GF-D8 (cell line): ENCODE data around the gene GPT2.

Experiments used
- DNase-seq: peaks from one replicate; lab custom pipeline; 2025; lab: John Stamatoyannopoulos, UW

The GPT2 gene, protein sequence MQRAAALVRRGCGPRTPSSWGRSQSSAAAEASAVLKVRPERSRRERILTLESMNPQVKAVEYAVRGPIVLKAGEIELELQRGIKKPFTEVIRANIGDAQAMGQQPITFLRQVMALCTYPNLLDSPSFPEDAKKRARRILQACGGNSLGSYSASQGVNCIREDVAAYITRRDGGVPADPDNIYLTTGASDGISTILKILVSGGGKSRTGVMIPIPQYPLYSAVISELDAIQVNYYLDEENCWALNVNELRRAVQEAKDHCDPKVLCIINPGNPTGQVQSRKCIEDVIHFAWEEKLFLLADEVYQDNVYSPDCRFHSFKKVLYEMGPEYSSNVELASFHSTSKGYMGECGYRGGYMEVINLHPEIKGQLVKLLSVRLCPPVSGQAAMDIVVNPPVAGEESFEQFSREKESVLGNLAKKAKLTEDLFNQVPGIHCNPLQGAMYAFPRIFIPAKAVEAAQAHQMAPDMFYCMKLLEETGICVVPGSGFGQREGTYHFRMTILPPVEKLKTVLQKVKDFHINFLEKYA

DNA sequence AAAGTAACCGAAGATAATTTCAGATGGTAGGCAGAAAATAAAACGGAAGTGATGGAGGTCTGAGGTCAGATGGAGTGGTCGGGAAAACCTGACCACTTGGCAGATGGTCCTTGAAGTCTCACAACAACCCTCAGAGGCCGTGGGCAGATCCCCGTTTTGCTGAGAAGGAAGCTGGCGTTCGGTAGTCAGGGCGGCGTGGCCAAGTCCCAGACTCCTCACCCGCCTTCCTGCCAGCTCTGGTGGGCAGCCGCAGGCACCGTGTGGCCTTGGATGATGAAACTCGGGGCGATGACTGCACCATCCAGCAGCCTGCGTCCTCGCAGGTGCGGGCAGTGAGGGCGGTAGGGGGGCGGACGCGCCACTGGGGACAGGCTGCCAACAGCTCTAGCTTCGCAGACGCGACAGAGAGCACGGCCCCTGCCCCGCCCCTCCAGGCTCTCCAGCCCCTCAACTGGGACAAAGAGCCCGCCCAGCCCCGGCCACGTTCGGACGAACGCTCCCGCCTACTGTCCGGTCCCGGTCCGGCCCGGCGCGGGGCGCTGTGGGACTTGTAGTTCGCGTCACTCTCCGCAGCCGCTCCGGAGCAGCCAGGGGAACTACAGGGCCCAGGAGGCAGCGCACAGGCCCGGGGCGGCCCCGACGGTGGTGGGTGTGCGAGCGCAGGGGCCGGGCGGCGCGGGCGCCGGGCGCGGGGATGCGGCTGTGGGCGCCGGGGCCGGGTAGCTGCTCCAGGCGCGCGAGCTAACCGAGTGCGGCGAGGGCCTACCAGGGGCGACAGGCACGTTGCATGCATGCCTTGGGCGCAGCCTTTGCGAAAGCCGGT lies at the start of gene GPT2:
Gene GPT2, plus strand, starts transcription at position 673 of the 823 bp plus-strand sequence. CDS start 354 bp downstream, outside the sequence.
- DNase-seq = peak; percentile 96

DNA sequence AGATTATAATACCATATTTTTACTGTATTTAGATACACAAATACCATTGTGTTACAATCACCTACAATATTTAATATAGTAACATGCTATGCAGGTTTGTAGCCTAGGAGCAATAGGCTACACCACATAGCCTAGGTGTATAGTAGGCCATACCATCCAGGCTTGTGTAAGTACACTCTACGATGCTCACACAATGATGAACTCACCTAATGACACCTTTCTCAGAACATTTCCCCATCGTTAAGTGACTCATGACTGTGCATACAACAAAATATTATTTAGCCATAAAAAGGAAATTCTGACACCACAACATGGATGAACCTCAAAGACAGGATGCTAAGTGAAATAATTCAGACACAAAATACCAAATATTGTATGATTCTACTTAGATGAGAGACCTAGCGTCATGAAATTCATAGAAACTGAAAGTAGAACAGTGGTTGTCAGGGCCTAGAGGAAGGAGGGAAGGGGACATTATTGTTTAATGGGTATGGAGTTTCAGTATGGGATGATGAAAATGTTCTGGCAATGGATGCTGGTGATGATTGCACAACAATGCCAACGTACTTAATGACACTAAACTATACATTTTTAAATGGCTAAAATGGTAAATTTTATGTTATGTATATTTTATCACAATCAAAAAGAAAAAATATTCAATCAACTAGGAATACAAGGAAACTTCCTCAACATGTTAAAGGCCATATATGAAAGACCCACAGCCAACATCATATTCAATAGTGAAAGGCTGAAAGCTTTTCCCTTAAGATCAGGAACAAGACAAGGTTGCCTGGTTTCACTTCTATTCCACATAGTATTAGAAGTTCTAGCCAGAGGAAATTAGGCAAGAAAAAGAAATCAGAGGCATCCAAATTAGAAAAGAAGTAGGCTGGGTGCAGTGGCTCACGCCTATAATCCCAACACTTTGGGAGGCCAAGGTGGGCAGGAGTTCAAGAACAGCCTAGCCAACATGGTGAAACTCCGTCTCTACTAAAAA lies 47.3 kb upstream of the GPT2 start:
- no peak for DNase-seq

DNA sequence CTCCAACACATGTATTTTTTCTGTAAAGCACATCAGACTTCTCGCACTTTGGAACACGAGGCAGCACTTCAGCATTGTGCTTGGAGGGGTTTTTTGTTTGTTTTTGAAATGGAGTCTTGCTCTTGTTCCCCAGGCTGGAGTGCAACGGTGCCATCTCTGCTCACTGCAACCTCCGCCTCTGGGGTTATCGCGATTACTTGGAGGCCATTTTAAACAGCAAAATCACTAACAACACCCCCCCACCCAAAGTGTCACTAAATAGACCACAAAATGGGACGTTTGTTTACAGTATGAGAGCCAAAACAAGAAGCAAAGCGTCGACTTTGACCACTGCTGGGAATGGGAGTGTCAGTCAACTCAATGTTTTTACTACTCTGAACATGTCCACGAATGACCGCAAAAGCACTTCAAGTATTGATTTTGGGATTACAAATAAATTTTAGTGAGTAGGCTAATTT lies 44.1 kb upstream of the GPT2 start:
- no peak for DNase-seq

DNA sequence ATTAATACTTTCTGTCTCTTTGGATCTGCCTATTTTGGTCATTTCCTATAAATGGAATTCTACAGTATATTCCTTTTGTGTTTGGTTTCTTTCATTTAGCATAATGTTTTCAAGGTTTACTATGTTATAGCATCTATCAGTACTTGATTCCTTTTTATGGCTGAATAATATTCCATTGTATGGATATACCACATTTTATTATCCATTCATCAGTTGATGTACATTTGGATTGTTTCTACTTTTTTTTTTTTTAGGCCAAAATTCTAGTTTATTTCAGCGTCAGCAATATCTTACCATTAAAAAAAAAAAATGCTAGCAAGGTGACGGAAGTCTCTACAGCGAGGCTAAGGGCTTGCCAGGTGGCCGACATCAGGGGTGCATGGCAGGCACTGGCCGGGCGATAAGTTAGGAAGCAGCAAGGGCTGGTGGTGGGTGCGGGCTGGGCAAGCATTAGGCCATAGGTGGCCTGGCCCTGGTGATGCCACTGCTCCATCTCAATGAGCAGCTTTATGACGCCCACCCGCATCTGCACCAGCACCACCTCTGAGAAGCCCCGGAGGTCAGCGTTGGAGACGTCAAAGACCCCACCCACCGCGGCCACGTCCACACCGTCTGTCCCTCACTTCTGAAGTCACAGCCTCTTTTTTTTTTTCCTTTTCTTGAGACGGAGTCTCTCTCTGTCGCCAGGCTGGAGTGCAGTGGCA lies 41.8 kb upstream of the GPT2 start:
- no peak for DNase-seq

DNA sequence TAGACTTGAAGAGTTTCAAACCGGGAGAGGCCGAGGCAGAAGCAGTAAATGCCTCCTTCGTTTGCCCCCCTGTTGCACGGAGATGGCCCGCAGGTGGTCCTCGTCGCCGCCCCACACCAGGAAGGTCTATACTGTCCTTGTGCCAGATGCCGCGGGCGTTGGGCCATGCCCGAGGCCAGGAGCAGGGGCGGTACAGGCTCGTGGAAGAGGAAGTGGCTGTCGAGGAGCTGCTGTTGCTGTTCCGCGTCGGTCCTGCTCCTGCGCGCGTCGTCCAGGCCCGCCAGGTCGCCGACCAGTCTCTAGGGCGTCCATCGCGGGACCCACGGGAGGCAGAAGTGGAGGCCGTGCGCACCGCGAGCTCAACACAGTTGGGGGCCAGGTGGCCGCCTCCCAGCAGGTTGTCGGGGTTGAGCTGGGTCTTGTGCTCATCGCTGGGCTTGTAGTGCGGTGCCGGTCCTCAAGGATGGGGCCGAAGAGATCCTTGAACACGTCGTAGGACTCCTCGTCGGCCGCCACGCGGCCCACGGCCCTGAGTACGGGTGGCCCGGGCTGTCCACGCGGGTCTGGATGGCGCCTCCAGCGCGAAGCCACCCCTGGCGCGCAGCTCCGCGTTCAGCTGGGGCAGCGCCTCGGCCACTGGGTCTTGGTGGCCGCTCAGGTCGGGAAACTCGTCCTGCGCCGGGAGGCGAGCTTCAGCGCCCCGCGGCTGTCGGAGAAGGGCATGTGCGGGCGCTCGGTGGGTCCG lies 40.1 kb upstream of the GPT2 start:
- DNase-seq = no peak

DNA sequence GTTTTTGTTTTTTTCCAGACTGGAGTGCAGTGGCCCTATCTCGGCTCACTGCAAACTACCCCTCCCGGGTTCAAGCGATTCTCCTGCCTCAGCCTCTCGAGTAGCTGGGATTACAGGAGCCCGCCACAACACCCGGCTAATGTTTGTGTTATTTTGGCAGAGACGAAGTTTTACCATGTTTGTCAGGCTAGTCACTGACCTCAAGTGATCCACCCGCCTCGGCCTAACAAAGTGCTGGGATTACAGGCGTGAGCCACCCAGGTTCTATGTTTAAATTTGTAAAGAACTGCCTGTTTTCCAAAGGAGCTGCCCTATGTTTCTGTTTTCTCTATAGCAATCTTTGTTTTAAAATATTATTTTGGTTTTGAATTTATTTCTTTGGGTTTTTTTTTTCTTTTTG lies 39.4 kb upstream of the GPT2 start:
- DNase-seq = no peak

DNA sequence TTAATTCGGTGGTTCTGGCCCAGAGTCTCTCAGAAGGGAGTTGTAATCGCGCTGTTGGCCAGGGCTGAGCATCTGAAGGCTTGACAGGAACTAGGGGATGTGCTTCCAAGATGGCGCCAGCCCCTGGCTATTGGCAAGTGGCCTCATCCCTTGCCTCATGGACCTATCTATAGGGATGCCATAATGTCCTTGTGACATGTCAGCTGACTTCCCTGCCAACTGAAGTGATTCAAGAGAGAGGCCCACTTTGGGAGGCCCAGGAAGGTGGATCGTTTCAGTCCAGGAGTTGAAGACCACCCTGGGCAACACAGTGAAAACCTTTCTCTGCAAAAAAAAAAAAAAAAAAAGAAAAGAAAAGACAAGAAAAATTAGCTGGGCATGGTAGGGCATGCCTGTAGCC lies 38.2 kb upstream of the GPT2 start:
- no peak for DNase-seq

DNA sequence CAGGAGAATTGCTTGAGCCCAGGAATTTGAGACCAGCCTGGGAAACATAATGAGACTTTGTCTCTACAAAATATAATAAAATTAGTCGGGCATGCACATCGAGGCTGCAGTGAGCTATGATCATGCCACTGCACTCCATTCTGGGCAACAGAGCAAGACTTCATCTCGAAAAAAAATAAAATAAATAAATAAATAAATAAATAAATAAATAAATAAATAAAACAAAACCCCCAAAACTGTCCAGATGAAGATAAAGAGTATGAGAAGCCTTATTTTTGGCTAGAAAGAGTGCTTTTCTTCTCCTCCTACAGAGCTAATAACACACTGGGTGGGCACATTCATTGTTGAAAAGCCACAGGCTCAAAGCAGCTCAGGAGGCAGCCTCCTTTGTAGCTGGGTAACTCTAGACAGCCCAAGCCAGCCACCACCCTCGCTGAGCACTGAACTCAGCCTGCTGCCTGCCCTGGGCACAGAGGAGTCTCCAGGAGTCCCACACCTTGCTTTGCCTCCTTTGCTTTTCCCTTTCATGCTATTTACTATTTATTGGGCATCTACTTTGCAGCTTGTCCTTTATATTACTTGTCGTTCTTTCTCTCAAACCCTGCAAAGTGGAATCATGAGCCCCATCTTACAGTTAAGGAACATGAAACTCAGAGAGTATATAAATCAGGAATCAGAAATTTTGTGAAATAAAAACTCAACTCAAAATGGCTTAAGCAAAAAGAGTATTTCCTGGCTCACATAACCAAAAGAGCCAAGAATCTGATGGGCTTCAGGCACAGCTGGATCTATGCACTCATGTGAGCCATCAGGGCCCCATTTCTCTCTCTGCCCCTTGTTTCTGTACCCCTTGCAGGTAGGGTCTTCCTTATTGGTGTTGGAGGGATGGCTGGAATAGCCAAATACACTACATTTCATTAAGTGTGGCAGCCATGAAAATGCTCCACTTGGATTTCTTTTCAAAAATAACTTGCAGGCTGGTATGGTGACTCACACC lies 35.1 kb upstream of the GPT2 start:
- DNase-seq = no peak

DNA sequence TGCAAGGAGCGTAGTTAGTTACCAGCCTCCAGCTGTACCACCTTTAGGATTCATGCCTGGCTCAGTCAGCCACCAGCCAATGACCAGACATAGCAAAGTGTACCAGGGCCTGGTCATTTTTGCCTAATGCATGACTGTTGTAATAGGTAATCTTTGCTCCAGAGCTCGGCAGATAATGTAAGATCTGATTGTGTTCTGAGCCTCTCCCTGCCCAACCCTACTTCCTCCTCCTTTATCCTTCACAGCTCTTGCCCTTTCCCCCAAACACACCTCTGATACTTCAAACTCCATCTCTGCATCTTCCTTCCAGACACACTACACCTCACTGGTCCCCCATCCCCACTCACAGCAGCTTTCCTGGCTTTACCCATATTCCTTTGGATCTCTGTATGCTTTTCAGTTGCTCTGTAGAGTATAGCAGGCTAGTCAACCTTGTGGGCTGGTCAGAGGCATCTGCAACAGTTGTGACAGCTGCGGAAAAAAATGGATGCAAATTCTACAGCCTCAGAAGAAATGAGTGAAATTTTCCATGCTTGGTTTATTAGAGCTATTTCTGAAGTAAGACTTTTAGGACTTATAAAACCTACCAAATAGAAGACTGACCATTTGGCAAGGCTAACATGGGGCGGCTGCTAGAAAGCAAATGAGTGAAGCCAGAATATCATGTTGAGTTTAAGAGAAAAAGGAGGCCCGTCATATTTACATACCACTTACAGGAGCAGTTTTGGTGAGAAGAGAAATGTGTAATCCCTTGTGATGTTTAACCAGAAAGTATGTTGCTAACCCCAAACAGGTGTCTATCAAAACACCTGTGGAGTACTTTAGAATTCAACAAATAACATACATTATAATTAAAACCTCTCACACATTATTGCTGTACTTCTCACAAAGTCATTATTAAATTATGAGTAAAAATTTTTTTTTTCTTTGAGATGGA lies 33.3 kb upstream of the GPT2 start:
- no peak for DNase-seq

DNA sequence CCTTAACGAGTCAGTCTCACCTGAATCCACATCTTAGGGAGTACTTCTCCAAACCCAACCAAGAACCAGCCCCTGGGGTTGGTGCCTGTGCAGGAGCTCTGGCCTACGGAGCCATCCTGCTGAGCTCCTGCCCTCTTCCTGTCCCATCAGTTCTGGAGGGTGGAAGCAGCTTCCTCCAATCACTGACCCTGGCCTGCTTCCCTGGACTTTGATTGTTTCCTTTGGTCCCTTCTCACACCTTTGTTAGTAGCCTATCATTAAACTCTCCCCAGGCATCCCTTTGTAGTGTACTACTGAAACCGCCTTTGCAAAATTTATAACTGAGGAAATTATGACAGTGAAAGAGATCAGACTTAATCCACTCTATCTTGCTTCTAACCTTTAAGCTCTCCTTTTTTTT lies 32.0 kb upstream of the GPT2 start:
- DNase-seq = no peak

DNA sequence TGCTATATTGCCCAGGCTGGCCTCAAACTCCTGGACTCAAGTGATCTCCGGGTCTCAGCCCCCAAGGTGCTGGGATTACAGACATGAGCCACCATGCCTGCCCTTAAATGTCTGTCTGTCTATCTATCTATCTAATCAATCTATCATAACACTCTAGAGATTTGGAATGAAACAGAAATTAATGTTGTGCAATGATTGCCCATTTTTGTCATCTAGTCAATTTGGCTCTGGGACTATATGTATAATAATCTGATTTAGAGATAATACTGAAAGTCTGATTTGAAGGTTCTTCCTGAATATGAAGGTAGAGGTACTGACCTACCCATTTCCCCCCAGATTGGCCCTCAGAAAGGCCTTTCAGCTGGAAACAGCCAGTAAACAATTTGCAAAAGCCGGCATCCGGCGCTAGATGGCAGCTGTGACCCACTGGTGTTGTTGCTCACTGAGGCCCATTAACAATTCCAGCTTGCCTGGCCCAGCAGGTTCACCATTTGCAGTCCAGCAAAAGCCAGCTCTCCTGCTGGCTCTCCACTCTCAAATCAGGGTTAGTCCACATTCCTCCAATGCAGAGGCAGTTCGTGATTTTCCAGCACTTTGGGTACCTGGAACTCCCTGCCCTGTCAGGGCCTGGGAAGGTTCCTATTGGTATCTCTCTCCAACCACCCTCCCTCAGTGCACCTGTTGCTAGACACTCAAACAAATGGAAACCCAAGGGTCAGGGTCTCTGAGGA lies 30.3 kb upstream of the GPT2 start:
- peak; percentile 11 for DNase-seq

DNA sequence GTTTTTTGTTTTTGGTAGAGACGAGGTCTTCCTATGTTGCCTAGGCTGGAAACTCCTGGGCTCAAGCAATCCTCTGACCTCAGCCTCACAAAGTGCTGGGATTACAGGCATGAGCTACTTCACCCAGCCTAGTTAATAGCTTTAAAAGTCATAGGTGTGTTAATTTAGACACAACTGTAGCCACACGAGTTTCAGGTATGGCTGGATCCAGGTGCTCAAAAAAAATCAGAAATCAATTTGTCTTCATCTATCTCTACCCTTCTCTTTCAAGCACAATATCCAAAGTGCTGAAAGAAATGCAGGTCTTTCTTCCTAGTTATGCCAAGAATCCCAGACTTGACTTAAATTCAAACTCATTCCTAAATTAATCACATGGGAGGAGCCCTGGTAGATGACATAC lies 29.3 kb upstream of the GPT2 start:
- no peak for DNase-seq

DNA sequence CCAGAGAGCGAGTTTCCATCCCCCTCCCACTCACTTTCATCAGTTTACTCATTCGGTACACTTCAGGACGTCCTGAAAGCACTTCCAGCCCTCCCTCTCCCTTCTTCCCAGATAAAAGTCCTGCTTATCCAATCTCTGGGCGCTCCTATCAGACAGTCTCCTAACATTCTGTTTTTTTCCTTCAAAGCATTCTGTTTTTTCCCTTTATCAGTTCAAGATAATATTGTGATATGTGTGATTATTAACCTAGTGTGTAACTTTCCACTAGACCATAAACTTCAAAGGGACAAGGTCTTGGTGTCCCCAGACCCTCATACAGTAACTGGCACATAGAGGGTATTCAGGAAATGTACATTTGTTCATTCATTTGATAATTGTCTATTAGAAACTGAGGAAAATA lies 28.8 kb upstream of the GPT2 start:
- no peak for DNase-seq

DNA sequence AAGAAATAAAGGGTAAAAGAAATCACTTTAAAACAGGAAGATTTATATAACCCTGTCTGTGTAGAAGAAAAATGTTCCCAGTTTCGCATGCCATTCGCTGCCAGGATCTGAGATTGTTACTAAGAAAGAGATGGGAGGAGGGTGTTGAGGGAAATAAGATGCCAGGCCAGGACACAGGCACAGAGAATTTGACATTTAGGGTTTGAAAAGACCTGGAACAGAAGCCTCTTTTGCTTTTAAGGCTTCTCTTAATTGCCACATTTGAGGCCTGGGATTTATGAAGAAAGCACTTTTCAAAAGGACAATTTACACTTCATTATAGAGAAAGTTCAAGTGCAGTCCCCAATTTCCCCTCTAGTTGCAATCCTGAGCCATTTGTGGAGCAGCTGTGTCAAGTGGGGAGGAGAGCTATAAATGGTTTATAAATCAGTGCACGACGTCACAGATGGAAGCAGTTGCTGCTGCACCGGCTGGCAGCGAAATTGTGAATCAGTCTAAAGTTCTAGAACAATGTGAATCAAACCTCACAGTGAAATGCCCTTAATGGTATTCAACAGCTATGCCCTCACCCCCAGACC lies 26.7 kb upstream of the GPT2 start:
- peak; percentile 6 for DNase-seq

DNA sequence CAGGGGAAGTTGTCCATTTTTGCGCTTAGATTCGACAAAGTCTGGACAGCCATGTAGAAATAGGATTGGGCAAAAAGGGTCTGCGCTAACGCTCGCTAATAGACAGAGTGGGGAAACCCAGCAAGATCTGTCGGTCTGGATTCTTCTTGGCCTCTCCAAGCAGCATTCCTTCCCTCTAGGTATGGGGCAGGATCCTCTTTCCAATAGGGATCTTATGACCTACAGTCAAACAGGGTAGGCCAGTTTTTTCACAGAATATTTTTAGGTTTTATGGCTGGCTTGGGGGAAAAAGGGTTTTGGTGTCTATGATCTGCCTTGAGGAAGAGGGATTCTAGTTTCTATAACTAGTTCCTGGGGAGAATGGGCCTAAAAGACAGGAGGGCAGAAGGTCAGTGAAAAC lies 26.0 kb upstream of the GPT2 start:
- no peak for DNase-seq

DNA sequence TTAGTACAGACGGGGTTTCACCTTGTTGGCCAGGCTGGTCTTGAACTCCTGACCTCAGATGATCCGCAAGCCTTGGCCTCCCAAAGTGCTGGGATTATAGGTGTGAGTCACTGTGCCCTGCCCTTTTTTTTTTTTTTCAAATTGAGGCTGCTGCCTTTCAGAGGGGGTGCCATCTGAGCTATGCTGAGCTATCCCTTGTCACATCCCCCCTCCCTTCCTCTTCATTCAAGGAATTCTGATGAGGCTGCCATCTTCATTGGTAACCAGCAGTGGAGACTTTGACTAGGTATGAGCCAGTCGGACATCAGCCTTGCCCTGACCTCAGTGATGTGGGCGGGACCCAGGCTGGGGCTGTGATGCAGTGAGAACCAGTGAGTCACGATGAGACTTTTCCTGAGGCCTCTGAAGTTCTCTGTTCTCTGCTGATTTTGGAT lies 24.4 kb upstream of the GPT2 start:
- DNase-seq = no peak
